Hippocampal formation (tissue), 2 donors: Measurements from ENCODE around the gene TSPOAP1.

Experiments
- DNase-seq, 2 donors: peaks; one replicate each; lab custom pipeline; 2025; lab: John Stamatoyannopoulos, UW

The TSPOAP1 gene

DNA sequence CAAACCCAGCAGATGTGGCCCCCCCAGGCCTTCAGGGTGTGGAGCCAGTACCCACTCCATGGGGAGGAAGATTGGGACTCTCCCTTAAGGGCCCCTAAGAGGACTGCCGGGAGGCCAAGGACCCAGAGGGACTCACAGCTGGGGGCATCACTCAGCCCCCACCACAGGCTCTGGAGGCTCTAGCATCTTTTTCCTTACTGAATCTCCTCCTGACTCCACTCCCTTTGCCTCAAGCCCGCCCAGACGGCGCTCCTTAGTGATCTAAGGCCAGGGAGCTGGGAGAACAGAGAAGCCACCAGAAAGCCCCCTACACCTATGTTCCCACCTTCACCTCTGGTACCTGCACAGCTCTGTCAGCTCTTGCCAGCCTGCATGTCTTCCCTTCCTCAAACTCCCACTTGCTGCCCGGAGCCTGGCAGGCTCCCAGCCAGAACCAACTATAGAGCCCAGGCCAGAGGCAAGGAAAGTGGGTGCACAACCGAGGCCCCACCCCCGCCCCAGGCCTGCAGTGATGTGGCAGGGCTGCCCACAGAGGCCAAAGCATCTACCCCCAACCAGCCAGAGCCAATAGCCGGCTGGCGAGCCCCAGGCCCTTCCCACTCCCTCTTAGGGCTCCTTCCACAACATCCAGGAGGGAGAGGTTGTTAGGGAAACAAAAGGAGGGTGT, 25.5 kb downstream of the TSPOAP1 start:
- no peak for DNase-seq

DNA sequence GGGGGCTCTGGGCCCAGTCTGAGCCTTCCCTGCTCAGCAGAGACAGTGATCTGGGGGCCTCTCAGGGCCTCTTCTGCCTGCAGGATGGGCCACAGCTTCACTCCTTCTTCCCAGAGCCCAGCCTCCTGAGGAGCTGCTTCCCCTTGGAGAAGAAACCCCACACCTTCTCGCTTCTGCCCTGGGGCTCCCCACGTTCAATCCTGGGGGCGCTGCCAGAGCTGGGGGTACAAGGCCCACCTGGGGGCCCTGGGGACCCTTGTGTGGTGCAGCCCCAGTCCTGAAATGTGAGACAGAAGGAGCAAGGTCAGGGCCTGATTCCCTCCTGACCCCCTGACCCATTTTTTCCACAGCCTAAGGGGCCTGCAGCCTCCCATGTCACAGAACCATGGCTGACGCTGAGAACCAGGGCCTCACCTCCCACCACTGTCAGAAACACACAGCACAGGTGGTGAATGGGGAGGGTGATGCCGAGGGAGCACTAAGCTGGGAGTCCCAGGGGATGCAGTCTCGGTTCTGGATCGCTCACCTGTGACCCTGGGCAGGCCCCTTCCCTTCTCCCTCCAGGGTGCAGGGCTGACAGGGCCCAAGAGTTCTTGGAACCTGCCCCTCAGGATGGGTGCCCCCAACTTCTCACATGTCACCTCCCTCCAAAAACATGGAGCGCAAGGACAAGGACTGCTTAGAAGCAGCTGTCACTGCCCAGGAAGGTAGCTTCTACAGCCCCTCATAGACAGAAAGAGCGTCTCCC, 26.2 kb downstream of the TSPOAP1 start:
- DNase-seq, result no peak

DNA sequence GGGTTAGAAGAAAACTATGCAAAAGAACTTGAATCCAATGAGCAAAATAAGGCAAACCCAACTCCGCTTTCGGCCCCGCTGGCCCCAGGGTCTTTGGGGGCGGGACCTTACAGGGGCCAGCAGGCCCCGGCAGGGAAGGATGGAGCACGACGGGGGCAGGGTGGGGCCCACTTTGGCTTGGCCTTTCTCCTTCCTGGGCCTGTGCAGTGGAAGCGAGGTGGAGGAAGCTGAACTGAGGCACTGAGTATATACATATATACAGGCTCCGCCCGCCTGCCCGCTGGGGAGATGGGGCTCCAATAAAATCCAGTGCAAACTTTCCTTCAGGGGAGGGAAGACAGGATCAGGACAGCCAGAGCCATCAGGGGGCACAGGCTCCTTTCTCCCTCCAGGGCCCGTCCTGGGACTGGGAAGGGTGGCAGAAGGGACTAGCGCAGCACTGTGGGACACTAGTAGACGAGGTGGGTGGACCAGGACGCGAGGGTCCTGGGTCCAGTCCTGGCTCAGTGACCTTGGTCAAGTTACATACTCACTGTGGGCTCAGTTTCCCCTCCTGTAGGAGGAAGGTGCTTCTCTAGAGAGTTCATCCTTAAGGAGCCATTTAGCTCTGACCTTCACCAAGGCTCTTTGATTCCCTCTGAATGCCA, 27.0 kb downstream of the TSPOAP1 start:
- DNase-seq, result no peak

- no peak for DNase-seq
These were observed 28.3 kb downstream of the TSPOAP1 start for GRCh38 chr17:58300336-58300735.

DNA sequence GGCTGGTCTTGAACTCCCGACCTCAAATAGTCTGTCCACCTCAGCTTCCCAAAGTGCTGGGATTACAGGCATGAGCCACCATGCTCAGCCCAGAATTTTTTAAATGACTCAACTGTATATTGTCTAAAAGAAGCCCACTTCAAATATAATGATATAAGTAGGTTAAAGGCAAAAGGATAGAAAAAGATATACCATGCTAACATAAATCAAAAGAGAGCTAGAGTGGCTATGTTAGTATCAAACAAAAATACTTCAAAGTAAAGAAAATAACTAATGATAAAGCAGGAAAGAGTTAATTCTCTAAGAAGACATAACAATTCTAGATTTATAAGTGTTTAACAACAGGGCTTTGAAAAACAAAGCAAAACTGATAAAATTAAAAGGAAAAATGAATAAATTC, 34.6 kb downstream of the TSPOAP1 start:
- DNase-seq, result no peak

- no peak for DNase-seq
These were observed 37.3 kb downstream of the TSPOAP1 start for GRCh38 chr17:58291246-58291645.

DNA sequence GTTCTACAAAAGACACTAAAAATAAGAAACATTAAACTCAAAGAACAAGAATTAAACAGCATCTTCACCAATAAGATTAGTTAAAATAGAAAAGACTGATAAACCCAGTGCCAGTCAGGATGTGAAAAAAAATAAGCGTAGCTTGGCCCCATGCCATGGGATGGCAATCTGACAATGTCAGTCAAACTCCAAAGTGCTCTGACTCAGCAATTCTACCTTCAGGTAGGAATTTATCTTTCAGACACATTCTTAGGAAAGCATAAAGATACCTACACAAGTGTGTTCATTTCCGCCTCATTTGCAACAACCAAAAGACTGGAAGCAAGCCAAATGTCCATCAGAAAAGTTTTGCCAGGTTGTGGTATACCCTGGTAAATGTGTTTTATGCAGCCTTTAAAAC, 38.7 kb downstream of the TSPOAP1 start:
- DNase-seq, result no peak

- DNase-seq, result no peak
These were observed 43.2 kb downstream of the TSPOAP1 start for GRCh38 chr17:58285422-58285810.

DNA sequence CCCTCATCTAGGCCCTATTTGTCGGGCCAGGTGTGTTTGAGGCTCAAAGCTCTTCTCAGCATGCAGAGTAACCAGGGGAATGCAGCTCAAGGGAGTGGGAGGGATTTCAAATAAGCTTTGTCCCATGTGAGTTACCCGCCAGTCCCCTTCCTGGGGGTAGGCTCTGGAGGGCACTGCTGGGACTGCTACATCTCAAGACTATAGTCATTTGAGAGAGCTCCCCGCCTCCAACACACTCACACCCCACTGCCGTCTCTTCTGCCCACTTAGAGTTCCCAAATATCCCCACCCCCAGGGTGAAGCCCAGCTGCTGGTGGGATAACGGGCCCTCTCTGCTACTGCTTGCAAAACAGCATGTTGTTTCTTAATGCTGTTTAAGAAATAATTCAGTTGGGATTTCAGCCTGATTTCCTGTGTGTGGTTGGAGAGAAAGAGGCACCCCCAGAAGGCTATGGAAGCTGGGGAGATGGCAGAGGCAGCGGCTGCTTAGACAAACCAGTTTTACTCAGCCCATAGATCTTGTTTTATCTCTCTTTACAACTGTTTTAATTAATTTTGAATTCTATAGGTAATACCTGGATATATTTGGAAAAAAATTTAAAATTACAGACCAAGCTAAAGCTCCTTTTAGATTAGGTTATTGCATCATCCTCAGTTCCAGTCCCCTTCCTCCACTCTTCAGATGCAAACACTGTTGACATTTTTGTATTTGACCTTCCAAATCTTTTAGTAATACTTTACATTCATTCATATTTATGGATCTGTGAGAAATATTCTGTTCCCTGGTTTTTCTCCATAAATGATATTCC, 43.8 kb downstream of the TSPOAP1 start:
- DNase-seq, result no peak

- DNase-seq, result no peak
These were observed 44.7 kb downstream of the TSPOAP1 start for GRCh38 chr17:58283674-58284612.

DNA sequence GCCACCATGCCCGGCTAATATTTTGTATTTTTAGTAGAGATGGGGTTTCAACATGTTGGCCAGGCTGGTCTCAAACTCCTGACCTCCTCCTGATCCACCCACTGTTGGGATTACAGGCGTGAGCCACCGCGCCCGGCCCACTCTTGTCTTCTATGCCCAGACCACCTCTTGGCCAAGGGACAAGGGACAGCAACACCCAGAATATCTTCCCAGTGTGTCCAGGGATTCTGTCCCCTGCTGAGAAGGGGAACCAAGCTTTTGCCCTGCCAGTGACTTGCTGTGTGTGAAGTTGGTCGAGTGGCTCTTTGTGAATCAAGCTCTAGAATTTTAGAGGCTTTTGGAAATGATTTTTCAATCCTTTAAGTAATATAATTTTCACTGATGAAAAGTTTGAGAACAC, 46.2 kb downstream of the TSPOAP1 start:
- no peak for DNase-seq

GRCh38 chr17:58281511-58282011, 47.0 kb downstream of the TSPOAP1 start:
- DNase-seq, result no peak

DNA sequence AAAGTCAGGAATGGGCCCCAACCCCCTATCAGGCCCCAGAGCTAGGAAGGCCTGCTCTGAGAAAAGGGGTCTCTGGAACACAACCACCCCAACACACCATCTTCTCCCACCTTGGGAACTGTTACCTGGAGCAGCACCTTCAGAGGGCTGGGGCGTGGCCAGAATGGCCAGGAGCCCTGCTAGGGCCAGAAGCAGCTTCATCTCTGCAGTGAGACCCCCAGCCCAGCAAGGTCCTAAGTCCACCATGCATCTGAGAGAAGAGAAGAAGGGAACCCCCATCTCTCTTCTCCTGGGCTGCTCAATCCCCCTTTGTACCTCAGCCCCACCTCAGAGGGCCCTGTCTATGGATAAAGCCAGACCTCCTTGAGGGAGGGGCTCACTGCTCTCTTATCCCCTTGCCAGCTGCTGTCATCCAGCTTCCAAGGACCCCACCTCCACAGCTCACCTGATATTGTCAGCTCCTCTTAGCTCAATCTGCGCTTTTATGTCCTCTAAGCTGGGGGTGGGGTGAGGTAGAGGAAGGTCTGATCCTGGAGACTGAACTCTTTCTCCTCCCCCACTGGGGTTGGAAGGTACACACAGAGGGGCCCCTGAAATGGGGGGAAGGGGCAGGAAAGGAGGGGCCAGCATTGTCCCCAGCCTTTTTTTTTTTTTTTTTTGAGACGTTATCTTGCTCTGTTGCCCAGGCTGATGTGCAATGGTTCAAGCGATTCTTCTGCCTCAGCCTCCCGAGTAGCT, 47.9 kb downstream of the TSPOAP1 start, which contains the start of gene MPO:
MPO (minus strand) TSS at position 456 of the 738 bp plus-strand sequence; CDS start at position 279, 177 bp downstream.
- DNase-seq, result no peak

DNA sequence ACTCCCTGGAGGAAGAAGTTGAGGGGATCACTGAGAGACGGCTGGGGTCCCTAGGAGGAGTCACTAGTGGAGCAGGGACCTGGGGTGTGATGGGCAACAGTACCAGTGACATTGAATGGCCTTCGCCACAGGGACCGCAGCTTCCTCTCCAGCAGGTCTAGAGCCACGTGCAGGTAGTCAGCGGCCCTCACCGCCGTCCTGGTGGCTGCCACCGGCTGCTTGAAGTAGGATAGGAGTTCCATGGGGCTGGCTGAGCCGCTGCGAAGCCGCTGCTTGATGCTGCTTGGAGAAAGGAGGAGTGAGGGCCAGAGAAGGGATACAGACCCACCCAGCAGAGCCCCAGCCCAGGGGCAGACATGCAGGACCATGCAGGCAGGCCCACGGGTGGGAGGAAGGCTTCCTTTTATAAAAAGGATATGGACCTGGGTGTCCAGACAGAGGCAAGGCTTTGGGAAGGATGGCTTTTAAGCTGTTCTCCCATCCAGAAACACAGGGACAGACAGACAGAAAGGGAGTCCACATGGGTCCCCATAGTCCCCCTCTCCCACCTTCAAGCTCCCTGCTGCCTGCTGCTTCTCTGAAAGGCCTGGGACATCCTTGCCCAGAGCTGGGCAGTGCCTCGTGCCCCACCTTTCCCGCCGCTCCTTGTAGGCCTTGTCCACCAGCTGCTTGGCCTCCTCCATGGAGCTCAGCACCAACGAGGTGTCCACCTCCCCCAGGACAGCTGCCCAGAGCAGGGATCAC, 48.7 kb downstream of the TSPOAP1 start:
- no peak for DNase-seq

DNA sequence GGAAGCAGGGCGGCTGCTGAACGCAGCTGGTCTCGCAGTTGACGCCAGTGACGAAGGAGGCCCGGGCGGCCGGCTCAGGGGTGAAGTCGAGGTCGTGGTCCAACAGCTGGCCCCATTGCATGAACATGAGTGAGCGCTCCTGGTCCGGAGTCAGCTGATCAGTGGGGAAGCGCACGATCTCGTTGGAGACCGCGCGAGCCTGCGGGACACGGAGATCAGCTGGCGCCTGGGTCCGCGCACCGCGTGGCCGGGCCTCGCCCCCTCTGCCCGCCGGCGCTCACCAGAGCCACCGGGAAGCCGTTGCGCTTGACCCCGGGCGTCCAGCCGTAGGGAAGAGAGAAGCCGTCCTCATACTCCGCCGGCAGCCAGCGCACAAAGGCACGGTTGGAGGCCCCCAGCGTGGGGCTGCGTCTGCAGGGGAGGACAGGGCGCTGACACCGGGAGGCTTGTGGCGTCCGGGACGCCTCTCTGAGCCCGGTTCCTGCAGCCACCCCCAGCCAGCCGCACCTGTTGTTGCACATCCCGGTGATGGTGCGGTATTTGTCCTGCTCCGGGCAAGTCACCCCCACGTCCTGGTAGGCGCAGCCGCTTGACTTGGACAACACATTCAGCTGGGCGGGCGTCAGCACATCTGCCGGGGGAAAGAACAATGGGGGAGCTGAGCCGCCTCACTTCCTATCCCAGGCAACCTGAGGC, 49.4 kb downstream of the TSPOAP1 start:
- DNase-seq, result no peak

- no peak for DNase-seq
These were observed 50.0 kb downstream of the TSPOAP1 start for GRCh38 chr17:58278661-58279015.

DNA sequence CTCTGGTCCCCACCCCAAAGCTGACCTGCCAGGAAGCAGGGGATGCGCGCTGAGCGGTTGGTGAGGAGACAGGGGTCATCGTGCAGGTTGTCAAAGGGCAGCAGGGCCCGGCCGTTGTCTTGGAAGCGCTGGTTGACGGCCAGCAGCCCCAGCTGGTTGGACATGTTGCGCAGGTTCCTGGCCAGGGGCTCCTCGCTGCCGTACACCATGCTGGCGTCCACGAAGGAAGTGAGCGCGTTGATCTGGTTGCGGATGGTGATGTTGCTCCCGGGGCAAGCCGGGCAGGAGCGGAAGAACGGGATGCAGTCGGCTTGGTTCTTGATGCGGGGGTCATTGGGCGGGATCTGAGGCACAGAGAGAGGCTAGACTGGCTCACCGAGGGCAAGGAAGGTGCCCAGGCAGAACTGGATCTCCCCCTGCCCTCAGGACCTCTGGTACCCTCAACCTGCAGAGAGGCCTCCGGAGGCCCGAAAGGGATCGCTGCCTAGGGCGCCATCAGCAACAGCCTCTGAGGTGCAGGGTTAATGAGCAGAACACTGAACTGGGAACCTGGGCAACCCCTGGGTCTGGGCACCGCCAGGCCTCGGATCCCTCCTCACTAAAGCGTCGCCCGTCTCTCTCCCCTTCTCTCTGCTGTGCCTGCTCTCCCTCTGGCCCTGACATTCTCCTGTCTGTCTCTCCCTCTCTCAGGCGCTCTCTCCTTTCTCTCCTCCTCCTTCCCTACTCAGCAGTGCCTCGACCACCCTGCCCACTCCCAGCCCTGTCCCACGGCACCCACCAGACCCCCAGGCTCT, 50.6 kb downstream of the TSPOAP1 start:
- no peak for DNase-seq
